ENCODE results near the gene ABCC5. TPM values are rescaled to one million over a fixed set of nuclear protein-coding genes. Genes with fewer than 3 reads are reported as not detected.

Gene ABCC5
- polyA plus RNA-seq, 10 donors, result 17.1 to 40.2 (median 24.6) TPM

DNA sequence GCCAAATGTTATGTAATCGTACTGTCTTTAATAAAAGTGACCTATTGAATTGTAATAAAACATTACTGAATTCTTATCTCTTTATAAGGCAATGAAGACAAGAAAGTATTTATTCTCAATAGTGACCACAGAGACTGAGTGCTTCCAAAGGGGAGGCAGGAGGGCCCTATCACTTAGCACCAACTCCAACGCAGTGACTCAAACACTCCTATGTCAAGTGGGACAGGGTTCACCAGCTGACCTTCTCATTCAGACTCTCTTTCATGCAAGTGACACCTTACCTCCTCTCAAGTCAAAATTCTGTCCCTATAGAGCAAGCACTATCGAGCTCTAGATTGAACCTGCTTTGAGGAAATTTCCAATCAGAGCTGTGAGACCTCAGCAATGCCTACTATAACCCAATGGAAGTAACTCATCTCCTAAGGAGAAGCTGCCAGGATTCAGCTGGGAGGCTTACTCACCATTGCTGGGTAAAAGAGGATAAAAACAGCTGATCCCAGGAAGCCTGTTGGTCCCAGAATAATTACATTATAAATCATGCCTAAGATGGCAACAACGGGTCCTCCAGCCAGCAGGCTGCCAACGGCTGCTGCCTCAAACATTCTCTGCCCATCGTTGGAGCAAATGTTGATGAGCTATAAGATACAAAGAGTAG, 35.6 kb downstream of the ABCC5 start:
- no peak for DNase-seq

DNA sequence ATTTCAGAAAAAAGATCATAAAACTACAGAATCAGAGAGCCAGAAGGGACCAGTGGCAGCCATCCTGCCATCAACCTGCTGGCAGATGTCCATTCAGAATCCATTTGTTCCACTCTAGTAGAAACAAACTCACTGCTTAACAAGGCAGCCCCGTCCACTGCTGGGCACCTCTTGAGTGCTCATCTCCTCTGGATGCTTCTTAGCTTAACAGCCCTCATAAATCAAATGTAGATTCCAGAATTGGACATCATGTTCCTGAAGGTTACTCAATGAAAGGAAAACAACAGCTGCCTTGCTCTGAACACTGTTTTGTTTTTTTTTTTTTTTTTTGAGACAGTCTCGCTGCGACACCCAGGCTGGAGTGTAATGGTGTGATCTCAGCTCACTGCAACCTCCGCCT, 37.3 kb downstream of the ABCC5 start:
- DNase-seq, result no peak

DNA sequence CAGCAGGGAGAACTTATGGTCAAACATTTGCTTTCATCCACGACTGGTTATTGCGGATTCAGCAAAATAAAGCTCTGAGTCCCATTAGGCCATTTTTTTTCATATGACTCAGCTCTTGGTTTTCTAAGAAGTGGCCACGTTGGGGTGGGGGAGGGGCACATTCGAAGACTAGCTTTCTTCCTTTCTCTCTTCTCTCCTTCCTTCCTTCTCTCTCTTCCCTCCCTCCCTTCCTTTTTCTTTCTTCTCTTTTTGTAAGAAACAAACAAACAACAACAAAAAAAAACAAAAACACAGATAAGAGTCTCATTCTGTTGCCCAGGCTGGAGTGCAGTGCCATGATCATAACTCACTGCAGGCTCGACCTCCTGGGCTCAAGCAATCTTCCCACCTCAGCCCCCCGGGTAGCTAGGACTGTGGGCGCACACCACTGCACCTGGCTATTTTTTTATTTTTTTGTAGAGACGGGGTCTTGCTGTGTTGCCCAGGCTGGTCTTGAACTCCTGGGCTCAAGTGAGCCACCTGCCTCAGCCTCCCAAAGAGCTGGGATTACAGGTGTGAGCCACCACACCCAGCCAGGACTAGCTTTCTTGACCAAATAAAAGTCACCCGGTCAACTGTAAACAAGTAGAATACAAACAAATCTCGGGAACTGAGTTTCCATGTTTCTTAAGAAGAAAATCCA, 41.6 kb downstream of the ABCC5 start:
- DNase-seq, result no peak

DNA sequence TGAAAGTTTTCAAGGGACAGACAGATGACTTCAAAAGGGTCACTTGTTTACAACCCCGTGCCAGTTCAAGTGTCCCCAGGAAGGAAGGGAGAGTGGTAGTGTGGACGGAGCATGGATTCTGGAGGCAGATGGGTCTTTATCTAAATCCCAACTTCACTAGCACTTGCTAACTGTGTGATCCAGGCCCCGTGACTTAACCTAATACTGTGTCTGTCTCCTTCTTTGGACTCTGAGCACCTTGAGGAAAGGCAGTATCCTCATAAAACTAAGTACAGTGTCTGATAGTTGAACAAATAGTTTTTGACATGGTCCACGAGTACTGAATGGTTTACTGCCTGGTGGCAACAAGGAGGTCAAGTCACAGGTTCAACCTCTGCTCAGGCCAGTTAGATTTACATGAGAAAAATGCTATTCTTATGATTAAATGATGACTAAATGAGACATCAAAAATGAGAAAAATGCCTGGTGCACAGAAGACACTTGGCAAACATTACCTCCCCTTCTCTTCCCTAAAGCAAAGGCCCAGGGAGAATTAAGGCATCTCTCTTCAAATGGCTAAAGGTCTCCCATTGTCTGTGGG, 48.9 kb downstream of the ABCC5 start:
- no peak for DNase-seq

DNA sequence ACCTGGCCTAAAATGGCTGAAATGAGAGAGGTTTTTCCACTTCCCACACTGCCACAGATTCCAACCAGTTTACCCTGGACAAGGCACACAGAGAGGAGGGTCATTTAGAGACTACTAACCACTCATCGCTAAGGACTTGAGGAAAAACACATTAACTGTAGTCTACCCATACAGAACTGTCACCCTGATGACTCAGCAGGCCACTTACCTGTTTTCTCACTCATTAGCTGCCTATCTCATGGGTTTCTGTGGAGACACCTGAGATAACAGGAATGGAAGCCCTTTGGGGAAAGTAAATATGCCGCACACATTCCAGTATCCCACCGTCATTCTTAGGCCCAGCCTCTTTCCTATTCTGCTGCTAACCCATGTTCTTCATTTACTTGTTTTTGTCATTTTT, 50.0 kb downstream of the ABCC5 start:
- DNase-seq, result no peak

DNA sequence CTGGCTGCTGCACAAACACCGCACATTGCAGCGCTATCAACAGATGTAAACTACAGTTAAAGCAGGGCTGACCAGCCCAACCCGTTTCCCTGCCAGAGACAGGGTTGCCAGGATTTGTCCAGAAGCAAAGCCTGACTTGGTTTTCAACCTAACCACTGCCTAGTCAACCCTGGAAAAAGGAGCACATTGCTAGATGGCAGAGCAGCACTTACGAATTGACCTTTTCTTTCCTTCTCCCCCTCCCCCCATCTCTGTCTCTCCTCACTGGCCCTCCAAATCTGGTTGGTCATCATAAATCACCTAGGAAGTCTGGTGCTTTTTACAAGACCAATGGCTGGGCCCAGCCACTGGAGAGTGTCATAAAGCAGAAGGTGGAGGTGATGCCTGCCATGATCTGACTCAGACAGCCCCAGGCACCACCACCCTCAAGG, 51.3 kb downstream of the ABCC5 start:
- no peak for DNase-seq

DNA sequence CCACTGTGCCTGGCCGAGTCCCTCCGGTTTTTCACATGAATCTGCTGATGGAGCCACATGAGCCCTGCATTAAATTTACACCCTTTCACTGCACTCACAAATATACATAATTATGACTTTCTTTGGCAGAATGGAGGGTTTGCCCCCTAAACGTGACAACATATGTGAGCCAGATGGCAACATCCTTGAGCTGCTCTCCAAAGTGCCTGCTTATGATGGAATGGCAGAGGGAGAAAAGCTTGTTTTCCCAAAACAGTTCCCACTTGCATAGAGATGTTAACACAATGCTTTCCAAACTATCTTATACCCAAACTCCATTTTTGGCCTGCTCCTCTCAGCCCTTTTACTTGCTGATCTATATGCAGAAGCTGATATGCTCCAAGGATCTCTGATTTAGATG, 54.9 kb downstream of the ABCC5 start:
- no peak for DNase-seq

DNA sequence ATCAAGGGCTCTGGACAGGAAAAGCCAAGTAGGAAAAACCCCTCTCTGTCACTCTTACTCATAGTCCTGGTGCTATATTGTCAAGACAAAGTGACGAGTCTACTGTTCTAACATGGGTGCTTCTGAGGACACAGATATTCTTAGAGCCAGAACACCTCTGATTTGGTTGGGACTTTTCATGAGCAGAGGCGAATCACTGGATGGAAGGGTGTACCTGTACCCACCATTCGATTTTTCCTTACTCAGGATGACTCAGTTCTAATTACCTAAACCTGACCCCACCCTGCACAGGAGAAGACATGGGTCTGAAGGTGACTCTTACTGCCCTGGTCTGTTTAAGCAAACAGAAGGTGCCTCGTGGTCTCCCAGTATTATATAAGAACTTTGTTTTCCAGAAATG, 58.5 kb downstream of the ABCC5 start:
- DNase-seq, result no peak

DNA sequence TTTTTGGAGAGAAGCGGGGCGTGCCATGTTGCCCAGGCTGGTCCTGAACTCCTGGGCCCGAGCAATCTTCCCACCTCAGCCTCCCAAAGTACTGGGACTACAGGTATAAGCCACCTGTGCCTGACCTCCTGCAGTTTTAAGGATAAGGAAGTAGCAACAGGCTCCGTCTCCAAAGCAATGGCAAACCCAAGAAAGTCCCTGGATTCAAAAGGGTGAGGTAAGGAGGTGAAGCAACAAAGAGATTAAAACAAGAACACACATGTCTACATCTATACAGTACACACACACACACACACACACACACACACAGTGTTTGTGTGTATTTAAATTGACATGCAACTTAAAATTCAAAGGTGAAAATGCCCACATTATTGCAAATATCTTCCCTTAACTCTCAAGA, 58.9 kb downstream of the ABCC5 start:
- no peak for DNase-seq

DNA sequence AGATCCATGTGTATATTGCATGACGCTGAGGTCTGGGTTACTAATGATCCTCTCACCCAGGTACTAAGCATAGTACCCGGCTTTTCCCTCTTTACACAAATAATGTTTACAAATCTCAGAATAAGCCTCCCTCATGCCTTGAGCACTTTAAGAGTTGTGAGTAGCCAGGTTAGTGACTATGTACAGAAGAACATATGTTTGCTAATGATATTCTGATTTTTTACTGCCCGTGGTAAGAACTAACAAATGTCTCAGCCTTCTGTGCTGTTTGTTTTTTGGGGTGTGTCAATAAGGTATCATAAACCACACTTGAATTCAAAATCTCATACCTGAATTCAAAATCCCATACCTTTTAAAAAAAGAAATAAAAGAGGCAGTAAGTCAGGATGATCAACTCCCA, 59.5 kb downstream of the ABCC5 start:
- no peak for DNase-seq

DNA sequence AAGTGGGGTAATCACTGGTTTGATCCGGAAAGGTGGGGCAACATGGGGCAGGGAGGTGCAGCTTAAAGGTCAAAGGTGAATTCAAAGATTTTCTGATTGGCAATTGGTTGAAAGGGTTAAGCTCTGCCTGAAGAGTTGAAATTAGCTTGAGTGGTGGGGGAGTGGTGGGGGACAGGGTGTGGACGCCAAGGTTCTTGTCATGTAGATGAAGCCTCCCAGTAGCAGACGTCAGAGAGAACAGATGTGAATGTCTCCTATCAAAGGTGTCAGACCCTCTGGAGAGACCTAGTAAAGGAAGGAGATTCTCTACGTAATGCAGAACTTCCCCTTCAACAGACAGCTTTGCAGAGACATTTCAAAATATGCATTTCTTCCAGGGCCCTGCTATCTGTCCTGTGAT, 62.8 kb downstream of the ABCC5 start:
- DNase-seq, result no peak

DNA sequence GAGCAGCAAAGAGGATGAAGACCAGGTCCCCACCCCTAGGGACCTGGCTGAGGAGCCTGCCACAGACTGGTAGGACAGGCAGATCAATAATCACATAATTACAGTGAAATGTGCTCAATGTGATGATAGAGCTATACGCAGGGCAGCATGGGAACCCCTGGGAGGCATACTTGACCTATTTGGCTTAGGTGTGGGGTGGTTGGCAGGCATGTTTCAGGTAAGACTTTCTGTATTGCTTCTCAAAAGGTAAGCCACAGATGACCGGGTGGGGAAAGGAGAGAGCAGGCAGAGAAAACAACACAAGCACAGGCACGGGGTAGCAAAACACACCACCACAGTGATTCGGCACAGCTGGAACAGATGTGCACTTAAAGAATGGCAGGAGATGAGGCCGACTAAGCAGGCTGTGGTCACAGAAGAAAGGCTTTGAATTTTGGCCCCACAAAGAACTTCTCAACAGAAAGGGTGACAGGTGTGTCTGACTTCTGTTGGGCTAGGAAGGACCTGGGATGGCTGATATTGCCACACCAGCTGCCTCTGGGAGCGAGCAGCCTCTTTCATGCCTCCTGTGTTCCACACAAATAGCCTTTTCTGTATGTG, 64.1 kb downstream of the ABCC5 start:
- no peak for DNase-seq

DNA sequence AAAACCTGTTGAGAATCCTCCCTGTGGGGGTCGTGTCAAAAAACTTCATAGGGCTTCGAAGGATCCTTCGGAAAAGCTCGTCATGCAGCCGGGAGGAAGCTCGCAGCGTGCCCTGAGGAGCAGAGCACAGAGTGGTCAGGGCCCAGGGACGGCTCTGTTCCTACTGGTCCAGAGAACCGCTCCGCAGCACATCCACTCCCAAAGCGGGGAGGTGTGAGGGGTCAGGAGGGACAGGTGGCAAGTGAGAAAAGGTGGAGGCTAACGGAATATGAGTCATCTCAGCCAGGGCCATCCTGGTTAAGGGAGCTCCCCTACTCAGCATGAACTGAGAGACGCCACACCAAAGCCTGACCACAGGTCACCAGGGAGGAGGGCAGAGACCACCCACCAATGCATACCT, 66.2 kb downstream of the ABCC5 start:
- DNase-seq, result no peak

DNA sequence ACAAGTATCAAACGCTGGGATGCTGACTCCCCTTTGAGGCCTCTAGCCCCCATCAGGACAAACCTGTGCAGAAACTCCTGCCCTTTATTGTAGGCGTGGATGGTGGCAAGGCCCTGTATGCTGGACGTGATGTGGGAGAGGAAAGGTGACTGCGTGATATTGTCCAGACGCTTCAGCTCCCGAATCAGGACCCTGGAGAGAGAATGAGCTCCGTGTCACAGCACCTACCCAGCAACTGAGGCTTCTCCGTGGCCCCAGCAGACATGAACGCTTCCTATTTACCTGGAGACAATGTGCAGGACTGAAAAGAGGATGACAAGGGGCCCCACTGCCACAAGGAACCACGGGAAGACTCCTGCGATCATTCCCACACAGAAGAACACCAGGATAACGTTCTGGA, 68.0 kb downstream of the ABCC5 start:
- no peak for DNase-seq

DNA sequence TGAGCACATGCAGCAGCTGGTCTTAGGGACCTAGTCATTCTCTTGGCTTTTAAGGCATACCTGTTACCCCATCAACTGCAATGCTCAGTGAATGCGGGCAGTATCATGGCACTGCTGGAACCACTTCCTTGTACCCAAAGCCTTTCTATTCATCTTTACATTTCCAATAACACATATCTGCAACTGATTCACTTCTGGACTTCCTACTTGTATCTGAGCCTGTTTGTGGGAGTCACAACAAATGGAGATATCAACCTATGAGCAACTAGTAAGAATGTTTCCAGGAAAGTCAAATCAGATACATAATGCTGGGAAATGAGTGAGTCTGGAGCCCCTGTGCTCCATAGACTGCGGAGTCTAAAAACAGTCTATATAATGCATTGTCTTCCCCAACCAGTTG, 71.6 kb downstream of the ABCC5 start:
- no peak for DNase-seq

DNA sequence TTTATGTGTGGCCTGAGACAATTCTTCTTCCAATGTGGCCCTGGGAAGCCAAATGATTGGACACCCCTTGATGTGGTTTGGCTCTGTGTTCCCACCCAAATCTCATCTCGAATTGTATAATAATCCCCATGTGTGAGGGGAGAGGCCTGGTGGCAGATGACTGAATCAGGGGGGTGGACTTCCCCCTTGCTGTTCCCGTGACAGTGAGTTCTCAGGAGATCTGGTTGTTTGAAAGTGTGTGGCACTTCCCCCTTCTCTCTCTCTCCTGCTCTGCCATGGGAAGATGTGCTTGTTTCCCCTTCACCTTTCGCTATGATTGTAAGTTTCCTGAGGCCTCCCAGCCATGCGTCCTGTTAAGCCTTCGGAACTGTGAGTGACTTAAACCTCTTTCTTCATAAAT, 72.9 kb downstream of the ABCC5 start:
- no peak for DNase-seq

DNA sequence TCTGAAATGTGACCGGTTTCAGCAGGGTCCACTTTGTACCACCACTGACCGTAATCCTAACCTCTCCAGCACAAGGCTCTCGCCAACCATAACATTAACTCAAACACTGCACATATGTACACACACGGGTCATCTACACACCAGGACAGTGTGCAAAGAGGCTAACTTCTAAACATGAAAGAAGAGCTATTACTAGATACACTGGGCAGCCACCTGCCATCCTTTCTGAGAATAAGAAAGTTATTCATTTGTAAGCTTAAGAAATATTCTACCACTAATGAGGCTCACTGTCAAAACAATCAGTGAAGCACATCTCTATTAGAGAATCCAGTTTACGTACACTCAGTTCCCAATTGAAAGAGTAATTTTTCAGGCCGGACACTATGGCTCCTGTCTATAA, 73.9 kb downstream of the ABCC5 start:
- DNase-seq, result no peak

DNA sequence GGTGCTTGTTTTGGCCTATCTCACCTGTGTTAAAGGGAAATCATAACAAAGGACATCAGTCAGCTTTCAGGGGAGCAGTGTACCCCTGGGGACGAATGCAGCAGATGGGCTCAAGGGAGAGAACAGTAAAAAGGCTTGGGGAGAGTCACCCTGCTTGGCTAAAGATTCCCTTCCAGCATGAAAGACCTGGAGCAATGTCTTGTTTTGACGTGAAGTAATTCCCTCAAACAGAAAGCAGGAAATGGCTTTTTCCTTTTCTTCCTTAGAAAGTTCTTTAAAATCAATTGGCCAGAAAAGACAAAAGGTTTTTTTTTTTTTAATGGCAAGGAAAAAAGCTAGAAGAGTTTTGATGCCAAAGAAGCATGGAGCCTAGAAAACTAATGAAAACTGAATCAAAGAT, 76.5 kb downstream of the ABCC5 start:
- DNase-seq, result no peak

DNA sequence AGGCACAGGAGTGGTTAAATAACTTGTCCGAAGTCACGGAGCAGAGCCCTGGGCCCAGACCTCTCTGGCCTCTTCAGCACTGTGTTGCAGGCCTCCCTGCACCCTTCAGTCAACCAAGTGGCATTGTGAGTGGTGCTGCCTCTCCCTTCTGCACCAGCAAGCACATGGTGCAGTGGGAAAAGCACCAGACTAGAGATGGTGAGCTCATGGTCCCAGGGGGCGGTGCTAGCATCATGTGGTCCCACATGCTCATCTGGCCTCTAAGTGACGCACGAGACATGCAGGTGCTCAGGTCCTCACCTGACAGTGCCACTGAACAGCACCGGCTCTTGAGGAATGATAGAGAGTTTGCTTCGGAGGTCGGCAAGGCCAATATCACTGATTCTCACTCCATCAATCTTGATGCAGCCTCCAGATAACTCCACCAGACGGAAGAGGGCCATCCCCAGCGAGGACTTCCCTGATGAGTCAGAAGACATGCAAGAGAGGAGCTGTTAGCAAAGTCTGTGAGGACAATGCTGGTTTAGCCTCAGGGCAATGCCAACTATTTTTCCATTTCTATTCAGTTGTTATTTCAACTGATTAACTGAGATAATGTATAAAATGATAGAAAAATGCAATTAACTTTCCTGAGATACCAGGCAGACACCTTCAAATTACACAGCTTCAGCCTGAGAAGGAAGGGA, 79.9 kb downstream of the ABCC5 start:
- DNase-seq, result no peak

DNA sequence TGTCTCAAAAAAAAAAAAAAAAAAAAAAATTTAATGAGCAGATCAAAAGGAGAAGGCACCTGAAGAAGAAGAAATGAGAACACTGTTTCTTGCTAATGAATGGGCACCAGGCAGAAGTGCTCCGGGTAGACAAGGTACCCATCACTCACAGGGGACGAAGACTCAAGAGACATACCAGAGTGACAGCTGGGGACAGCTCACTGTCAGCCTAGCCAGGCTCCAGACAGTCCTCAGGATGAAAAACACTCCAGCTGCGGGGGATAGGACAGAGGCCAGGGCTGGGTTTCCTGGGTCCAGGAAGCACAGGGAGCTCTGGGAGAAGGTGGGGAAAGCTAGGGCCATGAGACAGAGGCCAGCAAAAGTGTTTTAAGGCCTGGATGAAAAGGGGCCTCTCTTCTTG, 84.5 kb downstream of the ABCC5 start:
- DNase-seq, result no peak

DNA sequence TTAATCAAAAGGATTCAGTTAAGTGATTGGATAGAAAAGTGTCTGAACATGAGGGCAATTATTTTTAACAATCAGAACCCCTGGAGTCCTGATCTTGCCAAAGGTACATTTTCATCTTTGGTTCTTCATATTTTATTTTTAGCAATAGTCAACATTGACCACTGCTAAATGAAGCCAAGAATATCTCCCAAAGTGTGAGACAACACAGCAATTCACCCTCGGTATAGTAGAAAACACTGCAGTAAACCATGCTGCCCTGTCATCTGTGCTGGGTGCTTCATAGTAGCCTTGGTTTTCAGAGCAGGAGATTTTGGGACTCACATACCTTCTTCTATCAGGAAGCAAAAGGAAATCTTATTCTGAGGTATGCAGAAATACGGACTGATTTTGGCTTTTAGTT, 85.8 kb downstream of the ABCC5 start:
- DNase-seq, result no peak

DNA sequence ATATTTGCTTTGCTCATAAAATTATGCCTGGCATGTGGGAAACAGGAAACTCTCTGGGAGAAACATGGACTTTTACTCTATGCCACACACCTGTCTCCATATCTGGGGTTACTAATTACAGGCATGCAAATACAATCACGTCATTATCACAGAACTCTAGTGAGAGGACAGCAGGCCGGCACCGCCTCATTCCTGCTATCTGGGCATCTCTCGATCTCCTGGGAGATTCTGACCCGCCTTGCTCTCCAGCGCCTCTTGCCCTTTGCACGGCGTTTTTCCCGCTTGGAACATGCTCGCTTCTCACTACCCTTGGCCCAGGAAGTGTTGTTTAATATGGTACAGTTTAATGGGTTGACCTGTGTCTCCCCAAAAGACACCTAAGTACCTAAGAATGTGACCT, 87.6 kb downstream of the ABCC5 start:
- no peak for DNase-seq

DNA sequence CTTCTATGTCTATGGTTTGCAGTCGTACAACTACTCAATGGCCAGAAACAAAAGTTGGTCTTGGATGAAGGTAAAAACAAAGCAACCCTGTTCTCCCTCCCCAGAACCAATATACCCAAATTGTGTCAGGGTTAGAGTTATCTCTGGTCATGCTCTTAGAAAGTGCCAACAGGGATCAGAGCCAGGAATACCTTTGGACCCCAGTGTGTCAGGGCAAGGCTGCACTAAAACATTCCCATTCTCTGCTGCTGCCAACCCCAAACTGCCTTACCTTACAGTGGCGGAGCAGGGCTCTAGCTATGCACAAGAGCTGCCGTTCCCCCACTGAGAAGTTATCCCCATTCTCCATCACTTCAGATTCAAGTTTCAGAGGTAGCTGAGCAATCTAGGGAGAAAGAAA, 90.6 kb downstream of the ABCC5 start:
- DNase-seq, result no peak
